AG04450 (cell line): ENCODE results near the gene PPP1CA. TPM values are rescaled to one million over a fixed set of nuclear protein-coding genes. Genes with fewer than 3 reads are reported as not detected.

Source experiments
- CTCF ChIA-PET: fragments of 300-600, 350-600 bp; formaldehyde crosslinking; extraction: SDS; loops from one replicate; lab custom pipeline; 2022; ENCODE audit warnings: antibody characterized with exemption, inconsistent platforms; lab: Charles Lee
- POLR2A ChIA-PET: fragments of 350-600 bp; formaldehyde crosslinking; extraction: SDS; loops from one replicate; lab custom pipeline; 2021; ENCODE audit warnings: antibody characterized with exemption, inconsistent platforms; lab: Yijun Ruan, JAX
- DNase-seq: peaks from one replicate; pipeline ENCODE4 v3.0.0-alpha.2; 2011; ENCODE audit warnings: low read depth, low spot score
- H3K27ac ChIP-seq: one replicate; pipeline ENCODE4 v1.5.1; 2012; ENCODE audit warnings: low read depth, low read length, control low read depth
- H3K27me3 ChIP-seq: one replicate; pipeline ENCODE4 v1.6.0; 2012; ENCODE audit warnings: low read length; ENCODE audit not compliant: control insufficient read depth, insufficient read depth
- H3K4me3 ChIP-seq: 2 replicates; pipeline ENCODE4 v1.5.1; 2011; ENCODE audit warnings: mild to moderate bottlenecking, low read depth, low read length, control low read depth
- H3K9me3 ChIP-seq: 2 replicates; pipeline ENCODE4 v1.5.1; 2012; ENCODE audit warnings: low read length; ENCODE audit not compliant: control insufficient read depth, insufficient read depth
- polyA plus RNA-seq: library from polyadenylated mRNA; depleted of rRNA; stranded (reverse); fragments of >200 nt; gene quantifications from 2 replicates; pipeline ENCODE4 v1.2.3, GENCODE V29; 2011
- TF ChIP-seq, protein P1 (sequence below): IDR thresholded peaks from 2 replicates; pipeline ENCODE4 v1.5.1; 2011; ENCODE audit warnings: low read depth, low read length, control low read depth, inconsistent platforms

PPP1CA gene
- polyA plus RNA-seq, 1 experiment, result 116 TPM

DNA sequence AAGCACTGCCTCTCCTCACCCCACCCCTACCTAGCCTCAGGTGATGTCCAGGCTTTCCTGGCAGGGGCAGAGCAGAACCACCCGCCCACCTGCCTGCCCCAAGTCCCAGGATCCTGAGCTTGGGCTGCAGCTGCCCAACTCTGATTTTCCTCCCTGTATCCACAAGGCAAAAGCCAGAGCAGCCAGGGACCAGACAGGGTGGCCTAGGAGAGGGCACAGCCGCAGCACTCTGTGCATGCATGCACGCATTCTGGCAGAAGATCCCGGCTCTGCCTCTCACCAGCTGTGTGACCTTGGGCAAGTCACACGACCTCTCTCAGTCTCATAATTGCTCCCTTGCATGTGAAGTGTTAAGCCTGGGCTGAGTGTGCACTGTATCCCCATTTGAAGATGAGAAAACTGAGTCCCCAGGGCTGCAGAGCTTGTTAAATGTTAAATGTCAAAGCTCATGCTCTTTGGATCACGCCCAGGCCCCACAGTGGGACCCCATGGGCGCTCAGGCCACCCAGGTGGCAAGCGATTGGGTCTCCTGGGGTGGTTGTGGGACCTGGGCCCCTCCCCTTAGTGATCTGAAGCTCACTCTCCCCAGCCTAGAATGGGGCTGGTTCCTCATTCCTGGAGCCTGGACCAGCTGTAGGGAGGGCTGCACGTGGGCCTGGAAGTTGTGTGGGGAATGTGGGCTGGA is 11.0 kb upstream of the PPP1CA start:
- peaks cover 46% of the 10 kb centered on the region for H3K27me3 ChIP-seq
- CTCF ChIA-PET, result interaction anchor here (3.7 kb wide), 1 partner anchor 11 kb away, joined by 22 read pairs; the partner anchor contains the start of gene PPP1CA

GRCh38 chr11:67411785-67412152 is 10.1 kb upstream of the PPP1CA start:
- ChIA-PET POLR2A (interaction anchor here (0.6 to 1.0 kb wide), 2 partner anchors 10 to 18 kb away, joined by 4 to 8 read pairs; partner anchors contain the start of gene PPP1CA), CTCF (interaction anchor here (3.7 kb wide), 1 partner anchor 10 kb away, joined by 22 read pairs; the partner anchor contains the start of gene PPP1CA)
- H3K4me3 ChIP-seq, result no peak overlapping the region
- no peak for DNase-seq
- H3K9me3 ChIP-seq, result no peaks in the 10 kb centered on the region
- no peak overlapping the region for H3K27ac ChIP-seq
- TF ChIP-seq, protein P1, sequence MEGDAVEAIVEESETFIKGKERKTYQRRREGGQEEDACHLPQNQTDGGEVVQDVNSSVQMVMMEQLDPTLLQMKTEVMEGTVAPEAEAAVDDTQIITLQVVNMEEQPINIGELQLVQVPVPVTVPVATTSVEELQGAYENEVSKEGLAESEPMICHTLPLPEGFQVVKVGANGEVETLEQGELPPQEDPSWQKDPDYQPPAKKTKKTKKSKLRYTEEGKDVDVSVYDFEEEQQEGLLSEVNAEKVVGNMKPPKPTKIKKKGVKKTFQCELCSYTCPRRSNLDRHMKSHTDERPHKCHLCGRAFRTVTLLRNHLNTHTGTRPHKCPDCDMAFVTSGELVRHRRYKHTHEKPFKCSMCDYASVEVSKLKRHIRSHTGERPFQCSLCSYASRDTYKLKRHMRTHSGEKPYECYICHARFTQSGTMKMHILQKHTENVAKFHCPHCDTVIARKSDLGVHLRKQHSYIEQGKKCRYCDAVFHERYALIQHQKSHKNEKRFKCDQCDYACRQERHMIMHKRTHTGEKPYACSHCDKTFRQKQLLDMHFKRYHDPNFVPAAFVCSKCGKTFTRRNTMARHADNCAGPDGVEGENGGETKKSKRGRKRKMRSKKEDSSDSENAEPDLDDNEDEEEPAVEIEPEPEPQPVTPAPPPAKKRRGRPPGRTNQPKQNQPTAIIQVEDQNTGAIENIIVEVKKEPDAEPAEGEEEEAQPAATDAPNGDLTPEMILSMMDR, result no peak
- peaks cover 46% of the 10 kb centered on the region for H3K27me3 ChIP-seq

More for the DNA sequence above, 11.0 kb upstream of the PPP1CA start:
- TF ChIP-seq, protein P1, result no peak
- DNase-seq, result no peak
- no peaks in the 10 kb centered on the region for H3K9me3 ChIP-seq
- H3K27ac ChIP-seq, result no peak overlapping the region
- POLR2A ChIA-PET, result interaction anchor here (0.8 kb wide), 1 partner anchor 21 kb away, joined by 4 read pairs; the partner anchor contains the start of gene RAD9A
- no peak overlapping the region for H3K4me3 ChIP-seq

DNA sequence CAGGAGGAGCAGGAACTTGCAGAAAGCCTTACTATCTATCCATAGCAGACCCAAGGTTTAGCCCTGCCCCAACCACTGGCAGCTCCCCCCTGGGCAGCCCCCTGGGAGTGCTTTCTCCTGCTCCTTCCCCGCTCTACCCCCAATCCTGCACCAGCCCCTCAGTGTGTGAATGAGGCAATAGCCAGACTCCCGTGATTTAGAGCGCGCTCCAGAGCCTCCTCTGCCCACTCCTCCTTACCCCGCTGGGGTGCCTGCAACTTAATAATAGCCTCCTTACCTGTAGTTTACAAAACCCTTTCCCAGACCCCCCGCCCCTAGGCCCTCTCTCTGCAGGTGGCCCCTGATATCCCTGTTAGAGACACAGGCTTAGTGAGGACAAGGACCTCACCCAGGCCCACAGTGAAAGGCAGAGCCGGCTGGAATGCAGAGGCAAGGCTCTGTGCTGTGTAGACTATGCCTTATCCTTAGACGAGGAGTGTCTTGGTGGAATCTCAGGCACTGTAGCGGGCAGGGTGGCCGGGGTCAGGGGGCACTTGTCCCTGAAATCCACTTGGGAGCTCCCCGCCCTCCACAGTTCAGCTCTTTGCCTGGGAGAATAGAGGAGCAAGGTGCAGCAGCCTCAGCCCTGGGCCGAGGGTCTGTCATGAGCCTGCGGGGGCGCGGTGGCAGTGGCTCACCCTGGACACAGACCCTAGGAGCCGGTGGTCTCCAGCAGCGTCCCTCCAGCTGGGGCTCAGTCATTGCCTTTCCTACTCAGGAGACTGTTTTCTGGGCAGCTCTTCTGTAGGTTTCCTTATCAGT is 9.5 kb upstream of the PPP1CA start:
- H3K27me3 ChIP-seq, result peaks cover 43% of the 10 kb centered on the region
- CTCF ChIA-PET, result interaction anchor here (1.2 kb wide), 1 partner anchor 9 kb away, joined by 4 read pairs; no protein-coding TSS in a partner anchor
- no peak for DNase-seq
- no peak overlapping the region for H3K4me3 ChIP-seq
- H3K9me3 ChIP-seq, result no peaks in the 10 kb centered on the region
- TF ChIP-seq, protein P1, result no peak
- POLR2A ChIA-PET, result interaction anchor here (0.6 to 1.0 kb wide), 2 partner anchors 9 to 17 kb away, joined by 4 to 8 read pairs; partner anchors contain the start of gene PPP1CA
- H3K27ac ChIP-seq, result no peak overlapping the region

- ChIA-PET CTCF (interaction anchor here (1.2 kb wide), 1 partner anchor 8 kb away, joined by 4 read pairs; no protein-coding TSS in a partner anchor), POLR2A (no interaction called here)
- Histone ChIP-seq H3K9me3 (no peaks in the 10 kb centered on the region; the same call in 1 of the 2 replicates), H3K27ac (no peak overlapping the region), H3K4me3 (no peak overlapping the region), H3K27me3 (peaks cover 43% of the 10 kb centered on the region)
- TF ChIP-seq, protein P1, result no peak
- DNase-seq, result no peak
These were observed 8.7 kb upstream of the PPP1CA start for GRCh38 chr11:67410369-67410831.
